Heart left ventricle (tissue), 13 donors: ENCODE data around the gene LRRC71.

Experiments used
- CTCF ChIP-seq, 12 donors: fragments of 200-600 bp; sonication (generic) in 4 of 12; IDR thresholded peaks; one replicate each; pipeline versions ENCODE4 v1.5.0 to v1.8.0; 2018 to 2022; ENCODE audit warnings: antibody characterized with exemption in 12 of 12, mild to moderate bottlenecking in 5 of 12
- POLR2A ChIP-seq, 2 donors: fragments of 450-650 bp; IDR thresholded peaks; one replicate each; pipeline ENCODE4 v1.6.1; 2017; ENCODE audit warnings: antibody characterized with exemption in 2 of 2, mild to moderate bottlenecking in 2 of 2, moderate library complexity in 2 of 2
- donor health status: ischemic (EF 13 %, LVEDD 7.1; RV severe dilation, severe dysfunction).
- donor health status: DM: no; HTN: yes; CAD: no.
- donor health status: DM: no; HTN: no; CAD: no.
- donor health status: ischemic (EF 25% LVEDD 6.9; RV normal size, moderate dysfunction).
- donor health status: ischemic (EF 25% LVEDD 5.7; RV mildly dilated, moderate dysfunction).
- donor health status: ischemic (EF 35%, LVEDD 5.7; RV mildly dilated, moderate dysfunction).
- donor health status: nonischemic (EF 11% LVEDD 7.7; RV severe dilation, severe dysfunction).
- donor health status: DM: yes; HTN: yes; CAD: no.
- donor health status: PGD.
- donor health status: ischemic (EF 29% LVEDD 5.4; RV normal size, mild dysfunction).
- donor health status: nonischemic (EF 23%, LVEDD 6.1; RV moderate dilation, normal function).

- TF ChIP-seq CTCF (IDR thresholded peaks at IDR 0.05), result no peak
- TF ChIP-seq POLR2A (IDR thresholded peaks at IDR 0.05), result no peak
These were observed 39.0 kb downstream of the LRRC71 start for GRCh38 chr1:156959414-156959813.
